HUES6 (cell line): ENCODE data around the gene PRR14.
"Not testable (repeated sequence)": the region's sequence is repeated elsewhere in the genome, so short reads cannot be mapped to it uniquely, and the experiment has no call there.

Experiments
- H3K27ac ChIP-seq: 2 replicates; pipeline ENCODE4 v1.7.0; 2013; ENCODE audit warnings: low read depth, mild to moderate bottlenecking, low read length, inconsistent platforms
- H3K27me3 ChIP-seq: 2 replicates; pipeline ENCODE4 v1.6.1; 2013; ENCODE audit warnings: low read length; ENCODE audit not compliant: control insufficient read depth, insufficient read depth
- H3K36me3 ChIP-seq: 2 replicates; pipeline ENCODE4 v1.6.1; 2013; ENCODE audit warnings: low read length; ENCODE audit not compliant: control insufficient read depth, insufficient read depth
- H3K4me1 ChIP-seq: 2 replicates; pipeline ENCODE4 v1.6.1; 2013; ENCODE audit warnings: low read length; ENCODE audit not compliant: control insufficient read depth, insufficient read depth
- H3K4me3 ChIP-seq: 2 replicates; pipeline ENCODE4 v1.5.1; 2013; ENCODE audit warnings: low read depth, low read length
- H3K9ac ChIP-seq: one replicate; pipeline ENCODE4 v1.6.1; 2013; ENCODE audit warnings: mild to moderate bottlenecking, low read length
- H3K9me3 ChIP-seq: 2 replicates; pipeline ENCODE4 v1.6.1; 2013; ENCODE audit warnings: low read depth, low read length; ENCODE audit not compliant: control insufficient read depth, insufficient read depth

PRR14 gene

DNA sequence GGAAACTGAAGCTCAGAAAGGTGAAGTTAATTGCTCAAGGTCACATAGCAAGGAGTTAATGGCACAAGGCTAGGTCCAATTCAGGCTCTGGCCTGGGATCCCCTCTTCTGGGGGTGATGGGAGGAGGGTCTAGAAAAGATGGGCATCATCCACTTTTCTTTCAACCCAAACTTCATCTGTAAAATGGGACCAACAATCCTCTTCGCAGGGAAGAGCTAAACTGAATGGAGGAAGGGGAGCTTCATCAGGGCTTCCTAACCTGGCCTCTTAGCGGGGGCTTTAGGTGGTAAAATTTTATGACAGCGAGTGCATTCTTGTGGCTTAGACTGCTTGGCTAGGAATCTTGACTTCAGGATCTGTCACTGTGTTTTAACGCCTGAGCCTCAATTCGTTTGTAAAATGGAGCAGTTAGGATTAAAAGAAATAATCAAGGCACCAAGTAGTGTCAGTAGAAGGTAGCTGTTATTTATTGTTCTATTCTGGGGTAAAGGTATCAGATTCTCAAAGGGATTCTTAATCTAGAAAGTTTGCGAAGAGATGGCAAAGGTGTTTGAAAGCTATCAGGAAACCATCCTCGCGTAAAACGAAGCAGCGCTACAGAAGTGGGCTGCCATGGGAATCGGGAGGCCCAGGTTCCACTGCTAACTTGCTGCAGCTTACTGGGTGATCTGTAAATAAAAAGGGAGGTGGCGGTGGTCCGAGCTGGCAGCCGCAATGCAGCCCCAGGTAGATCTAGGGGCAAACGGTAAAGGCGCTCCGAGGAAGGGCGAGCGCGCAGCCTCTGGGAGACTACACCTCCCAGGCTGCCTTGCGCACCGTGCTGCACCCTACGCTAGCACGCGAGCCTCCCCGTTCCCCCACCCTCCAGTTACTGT, 46.7 kb downstream of the PRR14 start:
- Histone ChIP-seq H3K9ac (peak overlapping the region; percentile 98), H3K36me3 (peaks cover 26% of the 10 kb centered on the region), H3K27ac (peak overlapping the region; percentile 99), H3K9me3 (no peaks in the 10 kb centered on the region), H3K4me3 (peak overlapping the region; percentile 96), H3K27me3 (peaks cover 49% of the 10 kb centered on the region), H3K4me1 (peaks cover 11% of the 10 kb centered on the region)

DNA sequence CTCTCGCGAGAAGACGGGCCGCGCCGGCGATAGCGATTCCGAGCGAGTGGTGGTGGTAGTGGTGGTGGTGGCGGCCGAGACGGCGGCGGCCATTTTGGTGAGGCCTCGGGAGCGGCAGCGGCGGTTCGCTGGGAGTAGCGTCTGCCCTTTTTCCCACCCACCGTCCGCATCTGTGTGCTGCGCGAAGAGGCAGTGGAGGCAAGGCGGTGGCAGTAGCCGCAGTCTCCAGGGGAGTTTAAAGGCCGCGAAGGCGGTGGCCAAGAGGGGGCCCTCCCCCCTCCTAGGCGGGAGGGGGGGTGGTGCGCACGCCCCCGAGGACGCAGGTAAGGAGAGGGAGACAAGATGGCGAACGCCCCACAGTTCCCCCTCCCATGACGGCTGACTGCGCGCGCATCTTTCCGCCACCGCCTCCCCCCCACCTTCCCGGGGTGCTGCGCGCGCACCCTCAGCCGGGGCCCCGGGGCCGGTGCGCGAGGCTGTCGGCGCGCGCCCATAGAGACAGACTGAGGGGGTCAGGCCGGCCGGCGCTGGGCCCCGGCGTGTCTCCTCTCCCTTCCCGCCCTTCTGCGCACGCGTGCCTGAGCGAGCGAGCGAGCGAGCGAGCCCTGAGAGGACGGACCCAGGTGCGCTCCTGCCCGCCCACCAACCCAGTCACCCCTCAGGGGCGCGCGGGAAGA, 47.5 kb downstream of the PRR14 start:
- H3K27me3 ChIP-seq = peaks cover 42% of the 10 kb centered on the region
- peak overlapping the region; percentile 99 for H3K27ac ChIP-seq
- H3K9me3 ChIP-seq = no peaks in the 10 kb centered on the region
- H3K9ac ChIP-seq = peak overlapping the region; percentile 98
- peaks cover 8% of the 10 kb centered on the region for H3K4me1 ChIP-seq
- H3K36me3 ChIP-seq = peaks cover 34% of the 10 kb centered on the region
- peak overlapping the region; percentile 96 for H3K4me3 ChIP-seq

DNA sequence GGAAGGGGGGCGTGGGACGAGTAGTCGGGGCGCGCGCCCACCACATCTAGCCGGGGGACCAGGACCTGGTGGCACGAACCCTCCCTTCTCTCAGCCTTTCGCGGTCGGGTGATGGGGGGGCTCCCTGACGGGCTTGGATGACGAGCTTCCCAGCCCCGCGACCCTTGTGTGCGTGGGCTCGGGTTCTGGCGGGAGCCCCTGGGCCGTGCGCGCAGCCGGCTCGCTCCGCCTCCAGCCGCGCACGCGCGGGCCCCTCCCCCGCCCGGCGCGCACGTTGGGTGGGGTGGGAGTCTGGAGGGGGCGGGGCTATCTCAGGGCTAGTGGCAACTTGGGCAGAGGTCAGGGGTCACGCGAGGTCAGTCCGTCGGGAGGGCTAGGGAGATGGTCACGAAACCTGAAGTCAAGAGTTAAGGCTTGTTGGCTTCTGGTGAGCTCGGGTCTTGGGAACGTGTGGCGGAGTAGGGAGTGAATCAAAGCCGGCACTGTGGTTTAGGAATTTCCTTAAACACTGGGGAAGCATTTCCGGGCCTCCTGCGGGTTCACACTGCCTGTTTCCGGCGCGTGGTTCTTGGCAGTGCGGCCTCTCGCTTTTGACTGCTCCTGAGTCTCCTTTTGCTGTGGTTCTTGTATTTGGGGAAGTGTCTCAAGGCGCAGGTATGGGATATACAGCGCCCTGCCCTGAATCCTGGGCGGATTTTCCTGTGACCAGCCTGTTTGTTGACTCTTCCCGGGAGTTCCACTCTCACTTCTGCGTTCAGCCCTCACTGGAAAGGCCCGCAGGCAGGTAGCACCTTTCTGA, 48.3 kb downstream of the PRR14 start, which contains the start of gene SRCAP:
Gene SRCAP (plus strand): TSS at position 356 of the 799 bp plus-strand sequence. CDS start 1,654 bp downstream, outside the sequence.
- H3K4me3 ChIP-seq = peak within 1 kb of the TSS; percentile 96
- H3K9ac ChIP-seq = peak within 1 kb of the TSS; percentile 98
- H3K27me3 ChIP-seq = peaks cover 34% of the 10 kb centered on the region
- no peaks in the 10 kb centered on the region for H3K9me3 ChIP-seq
- H3K27ac ChIP-seq = peak within 1 kb of the TSS; percentile 99
- H3K36me3 ChIP-seq = peaks cover 39% of the 10 kb centered on the region
- peaks cover 8% of the 10 kb centered on the region for H3K4me1 ChIP-seq

DNA sequence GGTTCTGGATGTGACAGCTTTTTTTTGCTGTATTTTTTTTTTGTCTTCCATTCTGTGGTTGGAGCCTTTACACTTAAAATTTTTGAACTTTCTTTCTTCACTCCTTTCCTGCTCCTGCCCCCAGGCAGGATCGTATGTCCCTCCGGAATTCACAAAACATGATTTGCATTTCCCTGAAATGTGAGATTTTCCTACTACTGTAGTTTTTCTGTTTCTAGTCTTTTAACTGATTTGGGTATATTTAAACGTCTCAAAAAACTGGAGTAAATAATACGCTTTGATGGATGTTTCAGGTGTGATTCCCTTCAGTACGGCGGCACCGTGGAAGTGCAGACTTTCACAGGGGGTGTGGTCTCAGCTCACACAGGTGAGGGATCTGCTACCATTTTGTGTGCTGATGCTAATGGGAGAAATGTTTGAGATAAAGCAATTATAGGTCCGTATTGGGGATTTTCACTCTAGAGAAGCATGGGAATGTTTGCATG, 48.9 kb downstream of the PRR14 start:
- Histone ChIP-seq H3K27ac (peak overlapping the region; percentile 99; the same call in 1 of the 2 replicates), H3K4me1 (peaks cover 8% of the 10 kb centered on the region), H3K4me3 (peak overlapping the region; percentile 96), H3K9ac (peak overlapping the region; percentile 98), H3K36me3 (peaks cover 46% of the 10 kb centered on the region), H3K9me3 (no peaks in the 10 kb centered on the region), H3K27me3 (peaks cover 29% of the 10 kb centered on the region)

DNA sequence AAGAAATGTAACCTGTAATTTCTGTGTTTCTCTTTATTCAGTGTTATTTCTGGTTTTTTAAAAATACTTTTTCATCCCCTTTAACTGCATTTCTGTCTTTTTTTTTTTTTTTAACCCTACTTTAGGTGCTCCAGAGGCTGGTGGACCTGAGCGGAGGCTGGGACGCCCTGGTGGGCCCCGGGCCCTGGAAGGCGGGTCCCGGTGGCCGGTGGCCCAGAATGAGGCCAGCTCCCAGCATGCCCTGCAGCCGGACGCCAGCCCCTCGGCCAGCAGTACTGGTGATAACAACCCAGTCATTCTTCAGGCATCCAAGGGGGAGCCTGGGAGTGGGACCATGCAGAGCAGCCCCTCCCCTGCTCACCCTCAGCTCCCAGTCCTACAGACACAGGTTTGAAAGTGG, 49.7 kb downstream of the PRR14 start:
- no peak overlapping the region for H3K27ac ChIP-seq
- peaks cover 54% of the 10 kb centered on the region for H3K36me3 ChIP-seq
- peaks cover 21% of the 10 kb centered on the region for H3K27me3 ChIP-seq
- peaks cover 8% of the 10 kb centered on the region for H3K4me1 ChIP-seq
- H3K4me3 ChIP-seq = no peak overlapping the region; the same call in 1 of the 2 replicates
- no peaks in the 10 kb centered on the region for H3K9me3 ChIP-seq
- H3K9ac ChIP-seq = no peak overlapping the region

DNA sequence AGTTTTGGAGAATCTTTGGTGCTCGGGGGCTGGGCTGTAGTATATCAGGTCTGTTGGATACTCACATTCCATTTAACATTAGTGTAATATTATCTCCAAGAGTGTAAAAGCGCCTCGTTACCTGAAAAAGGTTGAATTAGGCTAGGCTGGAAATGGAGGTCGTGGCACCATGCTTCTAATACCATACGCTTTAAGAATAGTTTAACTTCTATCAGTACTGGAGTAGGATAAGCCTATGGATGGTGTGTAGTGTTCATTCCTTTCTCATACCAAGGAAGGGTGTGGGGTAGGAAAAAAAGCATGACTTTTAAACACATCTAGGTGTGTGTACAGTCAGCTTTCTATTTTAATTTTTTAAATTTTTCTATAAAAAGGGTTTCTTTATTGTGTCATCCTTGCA, 50.2 kb downstream of the PRR14 start:
- H3K36me3 ChIP-seq = peaks cover 59% of the 10 kb centered on the region
- no peak overlapping the region for H3K4me3 ChIP-seq
- peaks cover 8% of the 10 kb centered on the region for H3K4me1 ChIP-seq
- peaks cover 16% of the 10 kb centered on the region for H3K27me3 ChIP-seq
- no peak overlapping the region for H3K9ac ChIP-seq
- H3K9me3 ChIP-seq = no peaks in the 10 kb centered on the region
- no peak overlapping the region for H3K27ac ChIP-seq

DNA sequence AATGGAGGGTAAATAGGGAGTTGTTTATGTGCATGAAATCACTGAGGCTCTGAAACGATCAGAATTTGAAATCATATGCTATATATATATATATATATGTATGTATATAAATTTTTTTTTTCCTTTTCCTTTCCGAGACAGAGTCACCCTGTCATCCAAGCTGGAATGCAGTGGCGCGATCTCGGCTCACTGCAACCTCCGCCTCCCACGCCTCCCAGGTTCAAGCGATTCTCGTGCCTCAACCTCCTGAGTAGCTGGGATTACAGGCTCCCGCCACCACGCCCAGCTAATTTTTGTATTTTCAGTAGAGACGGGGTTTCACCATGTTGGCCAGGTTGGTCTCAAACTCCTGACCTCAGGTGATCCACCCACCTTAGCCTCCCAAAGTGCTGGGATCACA, 52.3 kb downstream of the PRR14 start:
- H3K4me3 ChIP-seq, H3K27ac ChIP-seq, H3K9ac ChIP-seq, H3K27me3 ChIP-seq, H3K4me1 ChIP-seq, H3K9me3 ChIP-seq: not testable (repeated sequence)
- H3K36me3 ChIP-seq = peaks cover 80% of the 10 kb centered on the region

DNA sequence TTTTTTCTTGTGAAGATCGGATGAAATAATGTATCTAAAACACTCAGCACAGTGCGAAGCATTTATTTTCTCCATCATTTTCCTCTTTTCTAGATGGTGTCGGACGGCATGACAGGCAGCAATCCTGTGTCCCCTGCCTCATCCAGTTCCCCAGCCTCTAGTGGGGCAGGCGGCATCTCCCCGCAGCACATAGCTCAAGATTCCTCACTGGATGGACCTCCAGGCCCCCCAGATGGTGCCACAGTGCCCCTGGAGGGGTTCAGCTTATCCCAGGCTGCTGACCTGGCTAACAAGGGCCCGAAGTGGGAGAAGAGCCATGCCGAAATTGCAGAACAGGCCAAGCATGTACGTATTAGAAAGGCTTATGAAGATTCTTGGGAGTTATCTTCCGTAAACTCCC, 53.2 kb downstream of the PRR14 start:
- H3K36me3 ChIP-seq = peaks cover 89% of the 10 kb centered on the region
- peaks cover 5% of the 10 kb centered on the region for H3K4me1 ChIP-seq
- no peaks in the 10 kb centered on the region for H3K9me3 ChIP-seq
- no peaks in the 10 kb centered on the region for H3K27me3 ChIP-seq
- no peak overlapping the region for H3K9ac ChIP-seq
- H3K27ac ChIP-seq = no peak overlapping the region
- H3K4me3 ChIP-seq = no peak overlapping the region
